HG03521 (cell line): Measurements from ENCODE around the gene ZP1.
"Not testable (repeated sequence)": the region's sequence is repeated elsewhere in the genome, so short reads cannot be mapped to it uniquely, and the experiment has no call there.

ENCODE experiments used
- ATAC-seq: cut with Tn5 transposase; IDR thresholded peaks from one replicate; pipeline ENCODE4 v1.9.1; 2021; ENCODE audit warnings: mild to moderate bottlenecking, moderate library complexity; ENCODE audit not compliant: unreplicated experiment

The ZP1 gene

DNA sequence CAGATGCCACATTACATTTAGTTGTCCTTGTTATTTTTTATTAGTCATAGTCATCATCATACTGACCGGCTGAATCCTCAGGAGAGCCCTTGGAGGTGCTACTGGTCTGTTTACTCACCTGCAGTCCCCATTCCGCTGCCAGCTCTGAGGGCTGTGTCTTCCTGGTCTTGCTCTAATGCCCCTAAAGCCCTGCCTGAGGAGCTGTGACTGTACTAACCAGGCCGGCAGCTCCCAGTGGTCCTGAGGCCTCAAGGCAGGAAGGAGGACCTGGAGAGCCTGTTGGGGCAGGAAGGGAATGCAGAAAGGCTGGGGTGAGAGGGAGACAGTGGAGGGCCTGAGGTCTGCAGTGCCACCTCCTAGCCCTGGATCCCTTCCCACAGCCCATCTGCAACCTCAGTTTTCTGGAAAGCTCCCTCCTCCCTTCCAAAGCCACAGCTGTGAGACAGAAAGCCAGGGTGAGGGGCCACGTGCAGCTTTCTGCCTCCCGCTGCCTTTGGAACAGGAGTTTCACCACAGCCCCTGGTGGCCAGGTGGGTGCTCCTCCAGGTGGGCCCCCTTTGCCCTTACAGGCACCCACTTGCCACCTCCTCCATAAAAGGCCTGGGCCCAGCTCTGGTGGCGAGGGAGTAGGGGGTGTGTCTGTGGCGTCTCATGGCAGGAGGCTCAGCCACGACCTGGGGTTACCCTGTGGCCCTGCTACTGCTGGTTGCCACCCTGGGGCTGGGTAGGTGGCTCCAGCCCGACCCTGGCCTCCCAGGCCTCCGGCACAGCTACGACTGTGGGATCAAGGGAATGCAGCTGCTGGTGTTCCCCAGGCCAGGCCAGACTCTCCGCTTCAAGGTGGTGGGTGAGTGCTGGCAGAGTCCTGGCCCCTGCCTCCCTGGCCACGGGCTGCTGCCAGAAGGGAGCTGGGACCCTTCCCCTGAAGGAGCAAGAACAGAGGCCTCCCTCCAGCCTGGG lies at the start of gene ZP1:
ZP1 (plus strand) TSS at position 632 of the 960 bp plus-strand sequence; CDS start at position 652, 20 bp downstream.
- no peak for ATAC-seq

- ATAC-seq: no peak
Observed at GRCh38 chr11:60818057-60818456, 49.3 kb upstream of the ZP1 start.

DNA sequence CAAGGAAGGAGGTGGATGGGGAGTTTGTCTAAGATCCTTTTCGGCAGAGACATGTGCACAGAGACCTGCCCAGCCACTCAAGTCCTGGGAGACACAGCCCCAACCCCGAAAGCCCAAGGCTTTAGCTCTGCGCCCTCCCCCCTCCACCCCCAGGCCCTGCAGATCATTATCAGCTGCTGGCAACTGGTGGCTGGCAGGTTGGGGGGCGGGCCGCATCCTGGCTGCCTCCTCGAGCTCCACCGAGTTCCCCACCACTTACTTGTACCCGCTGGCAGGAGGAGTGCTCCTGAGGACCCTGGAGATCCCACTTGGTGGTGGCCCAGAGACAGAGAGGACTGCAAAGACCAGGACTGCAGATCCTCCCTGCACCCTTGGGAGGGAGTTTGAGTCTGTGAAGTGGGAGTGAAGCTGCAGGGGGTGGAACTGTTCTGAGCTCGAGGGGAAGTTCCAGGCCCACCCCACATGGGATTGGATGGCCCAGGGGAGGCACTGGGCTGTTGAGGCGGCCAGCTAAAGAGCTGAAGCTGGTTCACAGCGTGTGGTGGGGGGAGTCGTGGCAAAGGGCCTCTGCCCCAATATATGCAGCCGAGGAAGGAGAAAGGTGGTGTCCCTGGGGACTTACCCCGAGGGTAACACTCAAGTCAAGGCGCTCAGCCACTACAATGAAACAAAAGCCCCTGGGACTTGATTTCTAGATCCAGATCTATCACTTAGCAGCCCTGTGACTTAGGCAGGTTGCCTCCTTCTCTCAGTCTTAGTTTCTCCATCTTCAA lies 45.3 kb upstream of the ZP1 start:
- ATAC-seq: no peak

DNA sequence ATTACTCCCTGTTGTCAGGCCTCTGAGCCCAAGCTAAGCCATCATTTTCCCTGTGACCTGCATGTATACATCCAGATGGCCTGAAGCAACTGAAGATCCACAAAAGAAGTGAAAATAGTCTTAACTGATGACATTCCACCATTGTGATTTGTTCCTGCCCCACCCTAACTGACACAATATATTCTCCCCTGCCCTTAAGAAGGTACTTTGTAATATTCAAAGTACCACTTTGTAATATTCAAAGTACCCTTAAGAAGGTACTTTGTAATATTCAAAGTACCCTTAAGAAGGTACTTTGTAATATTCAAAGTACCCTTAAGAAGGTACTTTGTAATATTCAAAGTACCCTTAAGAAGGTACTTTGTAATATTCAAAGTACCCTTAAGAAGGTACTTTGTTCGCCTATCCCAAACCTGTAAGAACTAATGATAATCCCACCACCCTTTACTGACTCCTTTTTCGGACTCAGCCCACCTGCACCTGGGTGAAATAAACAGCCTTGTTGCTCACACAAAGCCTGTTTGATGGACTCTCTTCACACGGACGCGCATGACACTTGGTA lies 43.5 kb upstream of the ZP1 start:
- ATAC-seq: not testable (repeated sequence)

DNA sequence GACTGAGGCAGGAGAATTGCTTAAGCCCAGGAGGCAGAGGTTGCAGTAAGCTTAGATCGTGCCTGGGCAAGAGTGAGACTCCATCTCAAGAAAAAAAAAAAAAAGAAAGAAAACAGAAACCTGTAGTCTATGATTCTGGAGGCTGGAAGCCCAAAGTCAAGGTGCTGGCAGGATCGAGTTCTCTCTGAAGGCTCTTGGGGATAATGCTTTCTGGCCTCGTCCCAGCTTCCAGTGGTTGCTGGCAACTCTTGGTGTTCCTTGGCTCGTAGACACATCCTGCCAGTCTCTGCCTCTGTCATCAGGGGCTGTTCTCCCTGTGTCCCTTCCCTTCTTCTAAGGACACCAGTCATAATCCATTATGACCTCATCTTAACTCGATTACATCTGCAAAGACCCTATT lies 42.2 kb upstream of the ZP1 start:
- no peak for ATAC-seq

- ATAC-seq: no peak
Observed at GRCh38 chr11:60825790-60826189, 41.6 kb upstream of the ZP1 start.

DNA sequence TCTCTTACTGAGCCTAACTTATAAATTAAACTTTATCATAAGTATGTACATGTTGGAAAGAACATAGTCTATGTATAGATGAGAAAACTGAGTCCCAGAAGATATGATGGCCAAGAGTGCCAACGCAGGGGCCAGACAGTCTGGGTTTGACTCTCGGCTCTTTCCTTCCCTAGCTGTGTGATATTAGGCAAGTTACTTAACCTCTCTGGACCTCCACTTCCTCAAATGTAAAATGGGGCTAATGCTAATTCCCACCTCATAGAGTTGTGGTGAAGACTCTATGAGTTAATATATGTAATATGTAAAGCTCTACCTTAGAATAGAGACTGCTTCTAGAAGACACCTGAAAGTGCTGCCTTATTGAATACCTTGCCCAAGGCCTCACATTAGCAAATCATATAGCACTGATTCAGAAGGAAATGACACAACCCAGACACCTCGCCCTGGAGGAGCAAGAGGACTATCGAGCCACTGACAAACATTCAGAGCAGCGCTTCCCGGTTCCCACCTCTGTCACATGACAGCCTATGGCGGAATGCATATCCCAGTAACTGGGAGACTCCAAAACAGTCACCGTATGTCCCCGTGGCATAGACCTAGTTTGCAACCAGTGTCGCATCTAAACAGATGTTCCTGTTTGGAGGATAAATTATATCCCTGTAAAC lies 36.7 kb upstream of the ZP1 start:
- ATAC-seq: peak; percentile 48

GRCh38 chr11:60831143-60831500 lies 36.2 kb upstream of the ZP1 start:
- ATAC-seq: peak; percentile 73

- ATAC-seq: no peak
Observed at GRCh38 chr11:60831501-60832079, 35.8 kb upstream of the ZP1 start.

GRCh38 chr11:60834742-60835533 lies 32.4 kb upstream of the ZP1 start:
- ATAC-seq: no peak

DNA sequence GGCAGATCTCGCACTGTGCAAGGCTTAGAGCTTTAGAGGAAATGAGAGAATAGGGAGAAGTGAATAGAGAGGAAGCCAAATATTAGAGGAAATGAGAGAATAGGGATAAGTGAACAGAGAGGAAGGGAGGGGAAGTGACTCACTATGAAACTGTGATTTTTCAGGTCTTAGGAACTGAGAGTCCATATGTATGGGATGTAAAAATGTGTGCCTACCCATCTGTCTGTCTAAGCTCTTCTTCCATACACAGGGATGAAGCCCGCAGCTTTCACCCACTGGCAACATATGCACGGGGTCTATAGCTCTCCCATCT lies 31.9 kb upstream of the ZP1 start:
- ATAC-seq: no peak

DNA sequence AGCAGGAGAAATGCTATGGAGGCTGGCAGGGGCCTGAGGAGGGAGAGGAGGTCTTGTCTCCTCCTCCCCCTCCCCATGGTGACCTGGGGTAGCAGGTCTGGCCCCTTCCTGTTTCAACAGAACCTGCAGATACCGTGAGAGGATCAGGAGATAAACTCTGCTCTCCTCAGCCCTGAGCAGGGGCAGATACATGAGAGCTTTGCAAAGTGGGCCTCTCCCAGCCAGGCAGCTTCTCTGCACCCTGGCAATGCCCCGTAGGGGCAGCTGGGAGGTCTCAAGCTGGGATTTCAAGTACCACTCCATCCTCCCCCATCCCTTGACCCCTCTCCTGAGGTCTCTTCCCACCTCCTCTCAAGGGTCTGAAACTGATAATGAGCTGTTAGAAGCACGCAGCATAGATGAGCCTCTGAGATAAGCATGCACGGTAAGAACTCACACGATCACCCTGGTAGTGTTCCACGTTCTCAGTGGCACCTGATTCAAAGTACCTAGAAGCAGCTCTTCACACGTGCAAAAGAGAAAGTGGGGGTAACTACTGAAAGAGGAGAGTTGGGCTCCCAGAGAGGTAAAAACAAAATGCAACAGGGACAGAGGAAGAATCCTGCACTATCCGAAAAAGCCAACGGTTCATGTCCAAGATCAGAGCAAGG lies 30.4 kb upstream of the ZP1 start:
- no peak for ATAC-seq

DNA sequence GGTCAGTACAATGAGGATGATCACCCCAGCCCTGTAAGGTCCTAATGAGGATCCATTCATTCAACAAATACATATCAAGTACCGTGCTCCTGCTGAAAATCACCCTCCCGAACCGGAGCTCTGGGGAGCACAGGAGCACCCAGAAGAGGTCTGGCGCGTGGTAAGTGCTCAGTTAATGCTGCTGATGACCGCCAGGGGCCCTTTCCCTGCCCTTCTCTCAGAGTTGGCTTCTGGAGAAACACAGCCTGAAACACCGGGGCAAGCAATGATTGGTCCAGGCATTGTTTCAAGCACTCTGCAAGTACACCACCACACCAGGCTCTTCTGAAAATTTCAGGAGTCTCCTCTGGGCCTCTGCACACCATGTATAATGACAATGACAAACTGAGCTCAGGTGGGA lies 29.2 kb upstream of the ZP1 start:
- no peak for ATAC-seq

DNA sequence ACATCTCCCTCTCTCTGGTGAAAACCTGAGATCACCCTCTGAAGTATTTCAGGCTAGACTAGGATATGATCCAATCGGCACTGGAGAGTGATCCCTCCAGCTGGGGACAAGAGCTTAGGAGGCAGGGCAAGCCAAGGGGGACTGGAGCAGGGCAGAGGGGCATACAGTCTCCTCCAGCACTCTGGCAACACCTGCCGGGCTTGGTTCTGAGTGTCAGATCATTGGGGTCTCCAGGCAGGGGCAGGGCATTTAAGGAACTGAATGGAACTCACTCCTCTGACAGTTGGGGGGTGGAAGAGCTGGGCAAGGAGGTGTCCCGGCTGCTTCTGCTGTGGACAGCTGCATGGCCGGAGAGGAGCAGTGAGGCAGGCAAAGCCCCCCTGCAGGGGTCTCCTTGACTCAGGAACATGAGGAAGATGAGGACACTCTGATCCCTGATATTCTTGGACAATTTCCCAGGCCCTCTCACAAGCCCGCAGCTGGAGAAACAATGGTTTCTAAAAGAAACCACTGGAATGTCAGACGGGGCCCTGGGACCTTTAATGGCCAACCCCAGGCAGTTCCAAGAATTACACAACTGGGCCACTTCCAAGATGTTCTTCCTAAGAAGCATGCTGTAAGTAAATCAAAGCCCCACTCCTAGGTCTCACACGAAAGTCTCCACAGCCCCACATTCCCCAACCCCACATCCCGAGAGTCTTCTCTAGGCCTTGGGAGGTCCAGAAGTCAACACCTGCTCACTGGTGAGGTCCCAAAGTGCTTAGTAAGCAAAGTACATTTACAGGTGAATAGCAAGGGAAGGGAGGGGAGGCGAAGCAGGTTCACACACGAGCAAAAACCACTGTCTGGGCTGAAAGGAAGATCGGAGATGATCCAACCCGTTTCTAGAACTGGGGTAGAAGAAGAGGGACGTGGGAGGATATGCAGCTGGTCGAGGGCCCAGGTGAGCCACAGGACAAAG lies 26.6 kb upstream of the ZP1 start:
- no peak for ATAC-seq

GRCh38 chr11:60841797-60842667 lies 25.3 kb upstream of the ZP1 start, which contains the start of gene CCDC86:
TSS of gene CCDC86 (plus strand) at chr11:60842113. CDS start at chr11:60842125, 12 bp downstream.
- ATAC-seq: peak; percentile 83

- ATAC-seq: no peak
Observed at GRCh38 chr11:60842668-60843600, 24.4 kb upstream of the ZP1 start.
